ENCODE measurements around the gene TXNRD3.
"Not testable (repeated sequence)": the region's sequence is repeated elsewhere in the genome, so short reads cannot be mapped to it uniquely, and the experiment has no call there.

Gene TXNRD3

GRCh38 chr3:126612479-126613205 lies 42.3 kb downstream of the TXNRD3 start:
- no peak for TF ChIP-seq CTCF (IDR thresholded peaks at IDR 0.05)
- DNase-seq (ENCODE audit: low spot score) = no peak

GRCh38 chr3:126609909-126610308 lies 45.0 kb downstream of the TXNRD3 start:
- DNase-seq (ENCODE audit: low spot score) = no peak
- no peak overlapping the region for H3K4me3 ChIP-seq
- no peak overlapping the region for H3K27ac ChIP-seq
- no peak for TF ChIP-seq CTCF (IDR thresholded peaks at IDR 0.05)

More at GRCh38 chr3:126612479-126613205, 42.3 kb downstream of the TXNRD3 start:
- Histone ChIP-seq H3K4me3 (no peak overlapping the region), H3K27ac (no peak overlapping the region)

- no peak for TF ChIP-seq CTCF (IDR thresholded peaks at IDR 0.05)
- Histone ChIP-seq H3K4me3 (no peak overlapping the region), H3K27ac (no peak overlapping the region)
- no peak for DNase-seq (ENCODE audit: low spot score)
Measured at GRCh38 chr3:126607214-126607908, 47.6 kb downstream of the TXNRD3 start.

- no peak overlapping the region for H3K27ac ChIP-seq
- no peak for TF ChIP-seq CTCF (IDR thresholded peaks at IDR 0.05)
- H3K4me3 ChIP-seq = no peak overlapping the region
- DNase-seq (ENCODE audit: low spot score) = no peak
Measured at GRCh38 chr3:126606001-126606400, 48.9 kb downstream of the TXNRD3 start.

- Histone ChIP-seq H3K27ac (no peak overlapping the region), H3K4me3 (no peak overlapping the region)
- no peak for TF ChIP-seq CTCF (IDR thresholded peaks at IDR 0.05)
- DNase-seq (ENCODE audit: low spot score) = no peak
Measured at GRCh38 chr3:126604691-126605090, 50.2 kb downstream of the TXNRD3 start.

- no peak for TF ChIP-seq CTCF (IDR thresholded peaks at IDR 0.05)
- Histone ChIP-seq H3K27ac (no peak overlapping the region), H3K4me3 (no peak overlapping the region)
- DNase-seq (ENCODE audit: low spot score) = no peak
Measured at GRCh38 chr3:126599101-126599500, 55.8 kb downstream of the TXNRD3 start.

GRCh38 chr3:126595479-126595878 lies 59.4 kb downstream of the TXNRD3 start:
- H3K4me3 ChIP-seq; DNase-seq (ENCODE audit: low spot score); H3K27ac ChIP-seq: not testable (repeated sequence)

- not testable (repeated sequence) for H3K4me3 ChIP-seq; DNase-seq (ENCODE audit: low spot score); H3K27ac ChIP-seq
Measured at GRCh38 chr3:126591515-126591914, 63.4 kb downstream of the TXNRD3 start.

Measured in coronary artery (tissue), 2 donors.